ENCODE data around the gene RNASE11.
A peak's percentile ranks its signal among the peaks of the same experiment; 100 is the strongest.
"Not testable (repeated sequence)": the region's sequence is repeated elsewhere in the genome, so short reads cannot be mapped to it uniquely, and the experiment has no call there.

The RNASE11 gene

DNA sequence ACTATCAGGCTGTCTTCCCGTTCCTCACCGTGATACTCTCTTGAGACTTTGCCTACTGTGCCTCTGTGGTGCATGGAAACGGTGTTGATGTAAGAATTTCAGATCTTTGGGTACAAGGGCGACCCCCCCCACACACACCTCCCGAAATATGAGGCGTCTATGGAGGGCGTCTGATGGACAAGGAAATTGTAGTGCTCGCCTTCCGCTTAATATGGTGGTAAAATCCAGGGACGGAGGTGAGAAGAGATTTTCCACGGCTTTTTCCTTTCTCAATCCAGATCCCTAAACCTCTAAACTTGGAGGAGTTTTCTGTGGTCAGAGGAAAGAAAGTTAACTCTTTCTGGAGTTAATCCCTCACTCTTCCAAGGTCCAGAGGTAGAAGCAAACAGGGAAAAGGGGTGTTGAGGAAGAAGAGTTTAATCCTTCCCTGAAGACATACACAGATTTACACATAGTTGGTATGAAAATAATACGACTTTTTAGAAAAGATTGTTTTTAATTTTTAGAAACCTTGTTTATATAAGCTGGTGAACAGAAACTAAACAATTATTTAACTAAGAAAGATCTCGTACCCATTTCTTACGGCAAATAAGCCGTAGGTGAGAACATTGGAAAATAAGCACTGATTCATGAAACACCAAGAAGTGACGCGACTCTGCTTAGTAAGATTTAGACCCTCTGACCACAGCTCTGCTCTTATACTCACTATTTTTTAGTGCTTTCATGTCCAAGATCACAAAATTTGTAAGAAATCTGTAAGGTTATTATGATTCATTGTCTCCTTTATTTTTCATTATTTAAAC, 26.4 kb upstream of the RNASE11 start:
- DNase-seq (ENCODE audit: low read depth) = no peak

- peak; percentile 92 for DNase-seq (ENCODE audit: low read depth)
These were observed 25.6 kb upstream of the RNASE11 start for GRCh38 chr14:20613094-20614037.

GRCh38 chr14:20612403-20612802, 24.6 kb upstream of the RNASE11 start:
- DNase-seq (ENCODE audit: low read depth) = no peak

- no peak for DNase-seq (ENCODE audit: low read depth)
These were observed 23.5 kb upstream of the RNASE11 start for GRCh38 chr14:20611277-20611676.

GRCh38 chr14:20610002-20610765, 22.4 kb upstream of the RNASE11 start:
- DNase-seq (ENCODE audit: low read depth) = no peak

GRCh38 chr14:20609215-20610001, 21.6 kb upstream of the RNASE11 start:
- no peak for DNase-seq (ENCODE audit: low read depth)

DNA sequence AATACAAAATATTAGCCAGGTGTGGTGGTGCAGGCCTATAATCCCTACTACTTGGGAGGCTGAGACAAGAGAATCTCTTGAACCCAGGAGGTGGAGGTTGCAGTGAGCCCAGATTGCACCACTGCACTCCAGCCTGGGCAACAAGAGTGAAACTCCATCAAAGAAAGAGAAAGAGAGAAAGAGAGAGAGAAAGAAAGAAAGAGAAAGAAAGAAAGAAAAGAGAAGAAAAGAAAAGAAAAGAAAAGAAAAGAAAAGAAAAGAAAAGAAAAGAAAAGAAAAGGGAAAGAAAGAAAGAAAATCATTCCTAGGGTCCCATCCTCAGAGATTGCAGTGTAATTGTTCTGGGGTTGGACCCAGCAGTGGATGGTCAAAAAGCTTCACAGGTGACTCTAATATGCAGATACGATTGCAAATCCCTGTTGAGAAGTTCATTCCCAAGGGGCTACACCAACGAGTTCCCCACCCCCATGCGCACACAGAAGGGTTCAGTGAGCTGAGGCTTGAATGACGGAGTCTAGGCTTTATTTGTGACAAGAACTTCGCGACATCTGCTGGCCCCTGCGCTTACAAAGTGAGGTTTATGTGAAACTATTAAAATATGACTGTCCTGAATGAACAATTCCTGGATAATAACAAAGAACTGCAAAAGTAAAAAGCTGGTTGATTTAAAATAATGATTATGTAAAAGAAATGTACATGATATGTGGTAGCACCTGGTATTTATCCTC, 20.7 kb upstream of the RNASE11 start:
- no peak for DNase-seq (ENCODE audit: low read depth)

DNA sequence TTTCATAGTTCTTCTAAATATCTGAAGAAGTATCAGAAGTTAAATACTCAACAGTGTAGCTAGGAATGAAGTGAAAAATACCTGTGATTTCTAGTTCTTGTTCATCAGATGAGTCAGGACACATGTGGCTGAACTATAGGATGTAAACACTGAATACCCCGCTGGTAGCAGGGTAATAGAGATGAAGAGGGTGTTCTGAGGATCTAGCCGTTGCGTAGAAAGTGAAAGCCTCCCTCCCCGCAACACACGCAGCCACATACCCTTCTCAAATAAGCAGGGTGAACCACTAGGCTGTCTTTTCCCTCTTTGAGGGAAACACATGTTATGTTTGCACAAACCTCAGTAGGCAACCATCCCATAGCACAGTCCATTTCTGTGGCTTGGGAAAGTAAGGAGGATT, 19.8 kb upstream of the RNASE11 start:
- no peak for DNase-seq (ENCODE audit: low read depth)

DNA sequence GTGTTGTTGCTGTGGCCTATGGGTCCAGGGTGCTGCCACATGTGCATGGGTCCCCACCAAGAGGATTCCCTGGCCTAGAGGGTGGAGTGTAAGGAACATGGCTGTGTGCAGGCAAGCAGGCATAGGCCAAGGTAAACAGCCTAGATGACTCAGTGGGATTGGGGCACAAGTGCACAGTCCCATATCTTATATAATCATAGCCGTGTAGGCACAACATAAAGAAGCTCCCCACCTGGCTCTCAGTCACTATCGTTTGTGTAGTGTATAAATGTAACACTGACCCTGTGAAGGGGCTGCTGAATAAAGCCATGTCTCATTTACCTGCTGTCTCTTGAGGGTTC, 19.1 kb upstream of the RNASE11 start:
- DNase-seq (ENCODE audit: low read depth) = no peak

DNA sequence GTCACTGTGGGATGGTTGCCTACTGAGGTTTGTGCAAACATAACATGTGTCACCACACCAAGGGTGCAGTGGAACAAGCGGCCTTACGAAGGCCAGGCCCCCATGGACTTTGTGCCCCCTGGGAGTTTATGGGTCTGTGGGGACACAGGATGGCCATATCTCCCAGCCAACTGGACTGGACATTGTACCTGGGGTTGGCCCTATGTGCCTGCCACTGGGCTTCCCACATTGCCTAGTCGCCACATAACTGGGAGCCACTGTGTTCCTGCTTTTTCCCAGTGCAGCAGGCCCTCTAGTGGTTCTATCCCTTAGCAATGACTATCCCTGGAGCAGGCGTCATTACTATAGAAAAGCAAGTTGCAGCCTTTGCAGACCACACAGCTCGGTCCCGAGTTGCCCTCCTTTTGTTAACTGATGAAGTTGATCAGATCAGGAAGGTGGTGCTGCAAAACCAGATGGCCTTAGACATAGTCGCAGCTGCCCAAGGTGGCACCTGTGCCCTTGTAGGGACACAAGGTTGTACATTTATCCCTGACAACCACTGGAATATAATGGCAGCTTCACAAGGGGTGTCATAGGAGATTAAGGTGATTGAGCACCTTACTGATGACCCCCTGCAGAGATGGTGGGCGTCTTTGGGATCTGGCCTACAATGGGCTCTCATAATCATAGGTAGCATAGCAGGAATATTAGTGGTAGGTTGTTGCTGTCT, 18.5 kb upstream of the RNASE11 start:
- DNase-seq (ENCODE audit: low read depth) = no peak

DNA sequence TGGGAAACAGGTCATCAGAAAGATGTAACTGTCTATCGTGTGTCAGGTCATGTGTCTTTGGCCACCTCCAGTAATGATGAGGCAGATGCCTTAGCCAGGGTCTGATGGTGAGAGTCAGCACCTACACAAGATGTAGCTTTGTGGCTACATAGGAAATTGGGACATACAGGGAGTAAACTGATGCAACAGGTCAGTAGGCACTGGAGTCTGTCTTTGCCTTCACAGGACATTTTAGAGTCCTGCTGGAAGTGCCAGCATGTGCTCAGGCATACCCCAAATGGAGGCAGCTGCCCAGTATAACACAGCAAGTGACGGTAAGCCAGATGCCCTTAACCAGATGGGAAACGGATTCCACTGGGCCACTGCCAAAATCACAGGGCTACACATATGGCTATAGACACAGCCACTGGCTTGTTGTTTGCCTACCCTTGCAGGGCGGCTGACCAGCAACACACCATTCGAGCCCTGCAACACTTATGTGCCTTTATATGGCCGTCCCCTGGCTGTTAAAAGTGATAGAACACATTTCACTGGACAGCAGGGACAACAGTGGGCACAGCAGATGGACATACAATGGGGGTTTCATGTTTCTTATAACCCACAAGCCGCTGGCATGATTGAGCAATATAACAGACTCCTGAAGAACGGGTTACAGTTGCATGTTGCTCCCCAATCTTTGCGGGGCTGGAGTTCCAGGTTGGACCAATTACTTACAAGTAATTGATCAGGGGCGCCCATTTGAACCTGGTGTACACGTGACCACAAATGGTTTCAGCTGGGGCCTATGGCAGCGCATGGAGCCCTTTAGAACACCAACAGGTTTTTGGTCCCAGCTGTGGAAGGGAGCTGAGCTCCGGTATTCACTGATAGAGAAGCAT, 16.3 kb upstream of the RNASE11 start:
- DNase-seq (ENCODE audit: low read depth) = no peak

DNA sequence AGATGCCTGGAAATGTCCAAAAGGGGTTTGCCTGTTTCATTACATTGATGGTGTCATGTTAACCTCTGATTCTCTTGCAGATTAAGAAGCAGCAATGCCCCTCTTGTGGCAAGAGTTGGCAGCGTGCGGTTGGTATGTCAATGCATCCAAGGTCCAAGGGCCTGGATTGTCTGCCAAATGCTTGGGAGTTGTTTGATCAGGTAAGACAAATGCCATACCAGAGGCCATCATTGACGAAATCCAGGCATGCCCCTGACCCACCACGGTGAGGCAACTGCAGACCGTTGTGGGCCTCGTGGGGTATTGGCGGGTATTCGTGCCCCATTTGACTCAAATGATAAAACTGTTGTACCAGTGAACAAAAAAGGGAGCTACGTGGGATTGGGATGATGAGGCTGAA, 14.8 kb upstream of the RNASE11 start:
- no peak for DNase-seq (ENCODE audit: low read depth)

DNA sequence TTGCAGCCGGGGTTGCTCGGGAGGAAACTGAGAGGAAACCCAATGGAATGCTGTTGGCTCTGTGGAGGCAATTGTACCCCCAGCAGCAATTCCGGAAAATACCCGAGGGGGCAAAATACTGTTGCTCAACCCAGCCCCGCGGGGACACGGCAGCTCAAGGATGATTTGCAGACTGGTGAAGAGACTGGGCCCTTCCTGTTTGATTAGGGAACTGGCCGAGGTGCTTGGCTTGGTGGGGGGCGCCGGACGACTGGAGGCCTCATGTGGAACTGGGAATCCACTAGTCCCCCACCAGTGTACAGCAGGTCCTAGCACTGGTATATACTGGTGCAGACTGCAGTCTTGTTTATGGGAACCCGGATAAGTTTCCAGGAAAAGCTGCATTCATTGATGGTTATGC, 13.7 kb upstream of the RNASE11 start:
- no peak for DNase-seq (ENCODE audit: low read depth)

DNA sequence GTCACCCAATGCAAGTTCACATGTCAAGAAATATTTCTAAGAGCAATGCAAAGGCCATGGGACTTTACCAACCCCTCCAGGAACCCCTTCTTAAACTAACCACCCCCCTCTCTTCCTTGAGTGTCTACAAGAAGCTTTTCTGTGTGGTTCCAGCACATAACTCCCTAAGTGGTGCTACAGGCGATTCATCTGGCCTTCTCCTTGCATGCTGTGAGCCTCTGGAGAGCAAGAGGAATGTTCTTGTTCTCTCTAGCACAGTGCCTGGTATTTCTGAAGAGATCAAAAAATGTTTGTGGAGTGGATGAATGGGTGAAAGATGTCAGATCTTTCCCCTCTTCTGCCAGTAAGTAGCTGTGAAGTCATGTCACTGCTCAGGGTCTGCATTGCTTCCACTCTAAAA, 9.3 kb upstream of the RNASE11 start:
- no peak for DNase-seq (ENCODE audit: low read depth)

DNA sequence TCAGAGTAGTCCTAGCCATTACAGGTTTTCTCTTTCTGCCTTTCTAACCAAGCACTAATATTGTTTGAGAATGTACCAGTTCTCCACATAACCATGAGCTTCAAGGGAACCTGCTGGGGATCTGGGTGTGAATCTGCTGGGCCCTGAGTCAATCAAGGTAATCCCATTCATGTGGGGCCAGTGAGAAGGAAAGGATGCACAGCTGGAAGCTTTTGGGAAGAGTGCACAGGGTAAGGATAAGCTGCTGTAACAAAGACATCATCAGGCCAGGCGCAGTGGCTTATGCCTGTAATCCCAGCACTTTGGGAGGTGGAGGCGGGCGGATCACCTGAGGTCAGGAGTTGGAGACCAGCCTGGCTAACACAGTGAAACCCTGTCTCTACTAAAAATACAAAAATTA, 7.9 kb upstream of the RNASE11 start:
- DNase-seq (ENCODE audit: low read depth) = not testable (repeated sequence)

DNA sequence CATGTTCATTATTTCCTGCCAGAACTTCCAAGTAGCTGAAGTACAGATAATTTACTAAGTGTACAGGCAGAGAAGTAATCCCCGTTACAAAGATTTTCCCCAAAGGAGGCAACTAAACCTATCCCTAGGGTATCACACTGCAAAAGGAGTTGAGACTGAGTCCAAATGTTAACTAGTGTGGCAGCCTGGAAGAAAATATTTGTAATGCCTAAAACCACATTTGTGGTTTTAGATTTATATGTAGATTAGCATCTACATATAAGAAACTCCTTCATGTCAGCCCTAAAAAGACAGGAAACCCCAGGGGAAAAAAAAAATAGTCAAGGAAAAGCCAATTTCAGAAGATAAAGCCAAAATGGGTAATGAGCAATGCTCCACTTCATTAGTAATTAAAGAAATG, 4.8 kb upstream of the RNASE11 start:
- no peak for DNase-seq (ENCODE audit: low read depth)

DNA sequence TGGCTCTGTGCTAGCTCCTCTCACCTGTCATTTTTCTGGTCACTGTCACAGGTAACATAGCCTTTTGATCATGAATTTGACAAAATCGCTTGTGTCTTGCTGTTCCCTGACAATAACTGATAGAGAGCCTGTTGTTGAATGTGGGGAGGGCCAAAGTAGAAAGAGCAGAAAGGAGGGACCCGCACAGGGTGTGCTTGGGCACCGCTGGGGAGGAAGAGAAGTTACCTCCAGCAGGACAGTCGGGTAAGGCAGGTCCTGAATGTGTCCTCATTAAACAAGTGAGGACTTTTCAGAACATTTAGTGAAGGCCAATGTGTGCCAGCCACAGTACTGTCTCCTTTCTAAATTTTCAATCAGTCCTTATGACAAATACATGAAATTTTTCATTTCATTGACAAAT, 3.4 kb upstream of the RNASE11 start, which contains the start of gene RNASE12:
Gene RNASE12 (minus strand): TSS at position 142 of the 400 bp plus-strand sequence. CDS start 653 bp downstream, outside the sequence.
- DNase-seq (ENCODE audit: low read depth) = no peak

GRCh38 chr14:20583908-20584307, 3.9 kb downstream of the RNASE11 start:
- DNase-seq (ENCODE audit: low read depth) = no peak

- no peak for DNase-seq (ENCODE audit: low read depth)
These were observed 4.7 kb downstream of the RNASE11 start for GRCh38 chr14:20583142-20583541.

Data from CMK (cell line).